ENCODE measurements around the gene DNAH3. TPM values are rescaled to one million over a fixed set of nuclear protein-coding genes. Genes with fewer than 3 reads are reported as not detected.
A peak's percentile ranks its signal among the peaks of the same experiment; 100 is the strongest.
"Not testable (repeated sequence)": the region's sequence is repeated elsewhere in the genome, so short reads cannot be mapped to it uniquely, and the experiment has no call there.

Gene DNAH3
- total and polyA plus RNA-seq, 9 donors: 0.11 to 0.52 (median 0.22) TPM; not detected in 1

GRCh38 chr16:20937736-20938135 is 212.9 kb downstream of the DNAH3 start:
- Histone ChIP-seq H3K27ac (ENCODE audit: low read length) (no peak overlapping the region), H3K36me3 (ENCODE audit: control insufficient read depth, insufficient read depth, low read length) (no peaks in the 10 kb centered on the region), H3K9me3 (replicated peaks; ENCODE audit: control insufficient read depth, low read depth, low read length) (no peaks in the 10 kb centered on the region), H3K4me3 (ENCODE audit: low read length) (no peak overlapping the region), H3K27me3 (ENCODE audit: control insufficient read depth, insufficient read depth, low read length) (no peaks in the 10 kb centered on the region), H3K4me1 (ENCODE audit: control insufficient read depth, insufficient read depth, low read length) (no peaks in the 10 kb centered on the region)
- no peak for DNase-seq
- WGBS (ENCODE audit: insufficient coverage): 85% methylated on average over 3 of the region's 6 CpGs

DNA sequence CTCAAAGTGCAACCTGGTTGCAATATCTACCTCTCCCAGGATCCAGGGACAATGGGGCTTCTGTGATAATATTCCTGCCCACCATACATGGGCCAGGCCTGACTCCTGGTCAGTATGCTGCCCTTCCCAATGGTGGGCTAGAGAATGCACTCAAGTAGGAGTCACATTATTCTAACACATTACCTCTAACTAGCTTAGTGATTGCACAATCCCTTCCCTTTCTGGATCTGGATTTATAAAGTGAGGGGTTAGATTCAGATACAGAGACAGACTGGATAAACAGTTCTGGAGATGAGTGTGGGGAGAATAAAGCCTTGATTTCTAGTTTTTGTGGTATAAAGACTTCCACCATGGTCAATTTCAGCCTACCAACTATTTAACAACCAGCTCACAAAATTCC is 217.1 kb downstream of the DNAH3 start:
- Histone ChIP-seq H3K27me3 (ENCODE audit: control insufficient read depth, insufficient read depth, low read length) (no peaks in the 10 kb centered on the region), H3K4me3 (ENCODE audit: low read length) (no peak overlapping the region), H3K27ac (ENCODE audit: low read length) (no peak overlapping the region), H3K4me1 (ENCODE audit: control insufficient read depth, insufficient read depth, low read length) (no peaks in the 10 kb centered on the region), H3K9me3 (replicated peaks; ENCODE audit: control insufficient read depth, low read depth, low read length) (no peaks in the 10 kb centered on the region), H3K36me3 (ENCODE audit: control insufficient read depth, insufficient read depth, low read length) (no peaks in the 10 kb centered on the region)
- DNase-seq: no peak

DNA sequence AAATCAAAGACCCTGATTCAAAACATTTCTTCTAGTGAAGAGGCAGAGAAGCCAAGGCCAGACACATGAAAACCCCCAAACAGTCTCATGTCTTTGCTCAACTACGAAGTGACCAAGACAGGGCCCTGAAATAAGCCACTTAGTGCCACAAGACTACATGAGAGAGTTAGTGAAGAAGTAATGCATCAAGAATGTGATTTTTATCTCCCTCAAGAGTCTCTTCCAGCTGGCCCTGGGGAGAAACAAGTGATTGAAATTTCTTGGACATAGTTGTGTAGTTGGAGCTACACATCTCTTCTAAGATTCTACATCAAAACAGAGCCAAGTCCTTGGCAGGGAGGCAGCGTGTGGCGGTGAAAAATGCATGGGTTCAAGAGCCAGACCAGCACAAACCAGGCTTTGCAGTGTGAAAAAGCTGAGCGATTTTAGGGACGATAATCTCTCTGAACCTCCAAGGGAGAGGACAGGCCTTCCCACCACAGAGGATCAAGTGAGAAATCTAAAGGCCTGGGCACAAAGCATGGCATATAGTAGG is 219.5 kb downstream of the DNAH3 start:
- WGBS (ENCODE audit: insufficient coverage): 75% methylated on average over 3 of the region's 5 CpGs
- DNase-seq: no peak
- Histone ChIP-seq H3K4me3 (ENCODE audit: low read length) (no peak overlapping the region), H3K27me3 (ENCODE audit: control insufficient read depth, insufficient read depth, low read length) (no peaks in the 10 kb centered on the region), H3K27ac (ENCODE audit: low read length) (no peak overlapping the region), H3K36me3 (ENCODE audit: control insufficient read depth, insufficient read depth, low read length) (no peaks in the 10 kb centered on the region), H3K9me3 (replicated peaks; ENCODE audit: control insufficient read depth, low read depth, low read length) (no peaks in the 10 kb centered on the region), H3K4me1 (ENCODE audit: control insufficient read depth, insufficient read depth, low read length) (no peaks in the 10 kb centered on the region)

- Histone ChIP-seq H3K4me3 (ENCODE audit: low read length) (no peak overlapping the region), H3K27me3 (ENCODE audit: control insufficient read depth, insufficient read depth, low read length) (no peaks in the 10 kb centered on the region), H3K9me3 (replicated peaks; ENCODE audit: control insufficient read depth, low read depth, low read length) (no peaks in the 10 kb centered on the region), H3K4me1 (ENCODE audit: control insufficient read depth, insufficient read depth, low read length) (no peaks in the 10 kb centered on the region), H3K27ac (ENCODE audit: low read length) (no peak overlapping the region), H3K36me3 (ENCODE audit: control insufficient read depth, insufficient read depth, low read length) (peaks cover 3% of the 10 kb centered on the region)
- WGBS (ENCODE audit: insufficient coverage): no CpG with 5 or more reads among the region's 1 CpG
- DNase-seq: no peak
These were observed 220.3 kb downstream of the DNAH3 start for GRCh38 chr16:20930365-20930690.

GRCh38 chr16:20929676-20930364 is 220.8 kb downstream of the DNAH3 start:
- not testable (repeated sequence) for H3K9me3 ChIP-seq (replicated peaks; ENCODE audit: control insufficient read depth, low read depth, low read length); H3K36me3 ChIP-seq (ENCODE audit: control insufficient read depth, insufficient read depth, low read length); H3K27me3 ChIP-seq (ENCODE audit: control insufficient read depth, insufficient read depth, low read length); H3K27ac ChIP-seq (ENCODE audit: low read length); H3K4me1 ChIP-seq (ENCODE audit: control insufficient read depth, insufficient read depth, low read length); H3K4me3 ChIP-seq (ENCODE audit: low read length)
- peak; percentile 50 for DNase-seq
- 54% methylated on average over 4 of the region's 10 CpGs for WGBS (ENCODE audit: insufficient coverage)

DNA sequence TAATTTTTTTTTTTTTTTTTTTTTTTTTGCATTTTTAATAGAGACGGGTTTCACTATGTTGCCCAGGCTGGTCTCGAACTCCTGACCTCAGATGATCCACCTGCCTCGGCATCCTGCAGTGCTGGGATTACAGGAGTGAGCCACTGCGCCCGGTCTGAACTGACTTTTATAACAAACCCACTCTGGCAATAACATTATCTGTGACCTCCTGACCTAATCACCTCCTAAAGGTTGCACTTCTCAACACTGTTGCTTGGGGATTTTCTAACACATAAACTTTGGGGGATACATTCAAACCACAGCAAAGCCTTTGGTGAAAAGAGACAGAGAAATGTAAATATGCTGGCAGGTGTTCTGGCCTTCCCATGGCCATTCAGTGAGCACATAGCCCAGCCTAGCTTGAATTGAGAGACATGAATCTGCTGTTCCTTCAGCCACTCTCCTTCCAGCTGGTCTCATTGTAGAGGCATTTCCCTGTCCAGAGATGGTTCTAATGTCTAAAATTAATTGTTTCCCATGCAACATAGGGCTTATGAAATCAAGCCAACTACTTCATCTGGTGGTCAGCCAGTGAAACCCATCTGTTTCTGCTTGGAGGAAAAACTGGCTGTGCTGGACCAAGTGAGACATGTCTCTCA is 221.8 kb downstream of the DNAH3 start:
- DNase-seq: peak; percentile 78
- H3K27ac ChIP-seq (ENCODE audit: low read length): no peak overlapping the region

DNA sequence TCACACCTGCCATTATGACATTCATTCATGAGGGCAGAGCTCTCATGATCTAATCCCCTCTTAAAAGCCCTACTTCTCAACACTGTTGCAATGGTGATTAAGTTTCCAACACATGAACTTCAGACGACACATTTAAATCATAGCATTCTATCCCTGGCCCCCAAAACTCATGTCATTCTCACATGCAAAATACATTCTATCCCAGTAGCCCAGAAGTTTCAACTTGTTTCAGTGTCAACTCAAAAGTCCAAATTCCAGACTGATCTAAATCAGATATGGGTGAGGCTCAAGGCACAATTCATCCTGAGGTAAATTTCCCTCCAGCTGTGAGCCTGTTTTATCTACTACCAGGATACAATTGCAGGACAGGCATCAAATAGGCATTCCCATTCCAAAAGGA is 224.9 kb downstream of the DNAH3 start:
- peaks cover 6% of the 10 kb centered on the region for H3K36me3 ChIP-seq (ENCODE audit: control insufficient read depth, insufficient read depth, low read length)
- DNase-seq: no peak
- WGBS (ENCODE audit: insufficient coverage): 78% methylated on average over 1 of the region's 1 CpG
- no peaks in the 10 kb centered on the region for H3K9me3 ChIP-seq (replicated peaks; ENCODE audit: control insufficient read depth, low read depth, low read length)
- H3K4me1 ChIP-seq (ENCODE audit: control insufficient read depth, insufficient read depth, low read length): no peaks in the 10 kb centered on the region
- no peak overlapping the region for H3K27ac ChIP-seq (ENCODE audit: low read length)
- no peaks in the 10 kb centered on the region for H3K27me3 ChIP-seq (ENCODE audit: control insufficient read depth, insufficient read depth, low read length)
- no peak overlapping the region for H3K4me3 ChIP-seq (ENCODE audit: low read length)

More for the DNA sequence above, 221.8 kb downstream of the DNAH3 start:
- no peaks in the 10 kb centered on the region for H3K9me3 ChIP-seq (replicated peaks; ENCODE audit: control insufficient read depth, low read depth, low read length)
- H3K4me3 ChIP-seq (ENCODE audit: low read length): no peak overlapping the region
- no peaks in the 10 kb centered on the region for H3K4me1 ChIP-seq (ENCODE audit: control insufficient read depth, insufficient read depth, low read length)
- H3K27me3 ChIP-seq (ENCODE audit: control insufficient read depth, insufficient read depth, low read length): no peaks in the 10 kb centered on the region
- no CpG with 5 or more reads among the region's 5 CpGs for WGBS (ENCODE audit: insufficient coverage)
- peaks cover 6% of the 10 kb centered on the region for H3K36me3 ChIP-seq (ENCODE audit: control insufficient read depth, insufficient read depth, low read length)

GRCh38 chr16:20923876-20924275 is 226.8 kb downstream of the DNAH3 start:
- H3K4me1 ChIP-seq (ENCODE audit: control insufficient read depth, insufficient read depth, low read length): peaks cover under 1% of the 10 kb centered on the region
- H3K4me3 ChIP-seq (ENCODE audit: low read length): no peak overlapping the region
- DNase-seq: no peak
- no peaks in the 10 kb centered on the region for H3K9me3 ChIP-seq (replicated peaks; ENCODE audit: control insufficient read depth, low read depth, low read length)
- no peaks in the 10 kb centered on the region for H3K27me3 ChIP-seq (ENCODE audit: control insufficient read depth, insufficient read depth, low read length)
- no peak overlapping the region for H3K27ac ChIP-seq (ENCODE audit: low read length)
- peaks cover 6% of the 10 kb centered on the region for H3K36me3 ChIP-seq (ENCODE audit: control insufficient read depth, insufficient read depth, low read length)
- WGBS (ENCODE audit: insufficient coverage): no CpG with 5 or more reads among the region's 3 CpGs

- H3K9me3 ChIP-seq (replicated peaks; ENCODE audit: control insufficient read depth, low read depth, low read length): no peaks in the 10 kb centered on the region
- no peaks in the 10 kb centered on the region for H3K27me3 ChIP-seq (ENCODE audit: control insufficient read depth, insufficient read depth, low read length)
- peaks cover 9% of the 10 kb centered on the region for H3K36me3 ChIP-seq (ENCODE audit: control insufficient read depth, insufficient read depth, low read length)
- no peak overlapping the region for H3K27ac ChIP-seq (ENCODE audit: low read length)
- H3K4me3 ChIP-seq (ENCODE audit: low read length): no peak overlapping the region
- DNase-seq: no peak
- no CpG with 5 or more reads among the region's 2 CpGs for WGBS (ENCODE audit: insufficient coverage)
- peaks cover 3% of the 10 kb centered on the region for H3K4me1 ChIP-seq (ENCODE audit: control insufficient read depth, insufficient read depth, low read length)
These were observed 229.8 kb downstream of the DNAH3 start for GRCh38 chr16:20920799-20921198.

GRCh38 chr16:20920091-20920490 is 230.6 kb downstream of the DNAH3 start:
- peaks cover 5% of the 10 kb centered on the region for H3K36me3 ChIP-seq (ENCODE audit: control insufficient read depth, insufficient read depth, low read length)
- DNase-seq: no peak
- H3K9me3 ChIP-seq (replicated peaks; ENCODE audit: control insufficient read depth, low read depth, low read length): no peaks in the 10 kb centered on the region
- peaks cover 3% of the 10 kb centered on the region for H3K4me1 ChIP-seq (ENCODE audit: control insufficient read depth, insufficient read depth, low read length)
- no peaks in the 10 kb centered on the region for H3K27me3 ChIP-seq (ENCODE audit: control insufficient read depth, insufficient read depth, low read length)
- no peak overlapping the region for H3K4me3 ChIP-seq (ENCODE audit: low read length)
- no CpG with 5 or more reads among the region's 5 CpGs for WGBS (ENCODE audit: insufficient coverage)
- no peak overlapping the region for H3K27ac ChIP-seq (ENCODE audit: low read length)
